ENCODE measurements around the gene GAB2. TPM values are rescaled to one million over a fixed set of nuclear protein-coding genes. Genes with fewer than 3 reads are reported as not detected.

Gene GAB2
- total RNA-seq, 4 donors from 2014 or later, result 22.5 to 32.8 (median 30.1) TPM

GRCh38 chr11:78432058-78432515 is 14.5 kb upstream of the GAB2 start:
- TF ChIP-seq POLR2A (IDR thresholded peaks at IDR 0.05), result no peak
- TF ChIP-seq CTCF (IDR thresholded peaks at IDR 0.05), result no peak
- intact Hi-C loops (cut with DNase I; ENCODE audit: low total_unique reads), result no loop called here
- DNase-seq (ENCODE audit: low spot score in 2 of 2), result no peak
- 83 to 84% methylated on average over 4 of the region's 4 CpGs for WGBS, 2 donors
- H3K4me3 ChIP-seq (ENCODE audit: low read depth, poor library complexity, severe bottlenecking), result no peak overlapping the region

DNA sequence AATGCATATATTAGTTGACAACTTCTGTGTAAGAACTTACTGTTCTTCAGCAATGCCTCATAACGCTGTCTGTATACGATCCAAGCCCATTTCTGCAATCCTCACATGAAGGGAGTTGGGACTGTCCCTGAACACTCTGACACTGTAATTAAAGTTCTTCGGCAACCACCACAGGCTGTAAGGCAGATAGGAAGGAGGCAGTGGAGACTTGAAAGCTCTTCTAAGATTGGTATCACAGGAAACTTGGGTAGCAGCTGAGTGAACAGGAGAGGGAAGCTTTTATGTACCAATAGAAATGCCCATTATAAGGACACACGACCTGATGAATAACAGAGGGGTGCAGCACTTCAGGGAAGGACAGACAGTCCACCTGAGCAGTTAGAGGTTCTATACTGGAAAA is 12.0 kb upstream of the GAB2 start:
- H3K4me3 ChIP-seq (ENCODE audit: low read depth, poor library complexity, severe bottlenecking), result no peak overlapping the region
- TF ChIP-seq POLR2A (IDR thresholded peaks at IDR 0.05) (no peak), CTCF (IDR thresholded peaks at IDR 0.05) (no peak)
- intact Hi-C loops (cut with DNase I; ENCODE audit: low total_unique reads), result no loop called here
- 58 to 74% methylated on average over 4 of the region's 4 CpGs for WGBS, 2 donors
- DNase-seq (ENCODE audit: low spot score in 2 of 2), result no peak

DNA sequence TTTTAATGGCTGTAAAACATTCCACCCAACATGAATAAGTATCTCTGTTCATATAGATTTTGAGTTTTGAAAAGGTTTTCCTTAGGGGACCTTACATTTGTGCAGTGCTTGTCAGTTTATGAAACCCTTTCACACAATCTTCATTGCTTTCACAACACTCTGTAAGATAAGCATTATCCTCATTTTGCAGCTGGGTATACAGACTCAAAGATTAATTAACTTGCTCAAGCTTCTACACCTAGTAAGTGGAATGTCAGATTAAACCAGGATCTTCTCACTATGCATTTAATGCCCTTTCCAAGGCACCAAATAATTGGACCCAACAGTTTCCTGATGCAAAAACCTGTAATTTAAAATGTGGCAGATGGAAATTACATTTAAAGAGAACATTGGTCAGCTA is 11.6 kb upstream of the GAB2 start:
- intact Hi-C loops (cut with DNase I; ENCODE audit: low total_unique reads), result no loop called here
- TF ChIP-seq POLR2A (IDR thresholded peaks at IDR 0.05) (no peak), CTCF (IDR thresholded peaks at IDR 0.05) (no peak)

DNA sequence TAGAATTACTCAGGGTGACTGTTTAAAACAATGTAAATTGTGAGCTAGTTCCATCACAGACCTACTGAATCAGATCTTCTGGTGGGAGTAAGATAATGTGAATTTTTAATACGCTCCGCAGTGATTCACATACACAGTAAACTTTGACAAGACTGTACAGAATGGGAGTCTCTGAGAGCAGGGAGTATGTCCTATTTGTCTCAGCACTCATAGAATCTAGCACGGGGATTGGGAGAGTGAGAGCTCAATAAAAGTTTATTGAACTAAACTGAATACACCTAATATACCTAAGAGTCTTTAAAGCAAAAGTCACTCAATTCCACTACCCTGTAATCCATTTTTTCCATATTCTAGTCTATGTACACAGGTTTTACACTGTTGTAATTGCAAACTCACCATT is 11.2 kb upstream of the GAB2 start:
- no peak overlapping the region for H3K4me3 ChIP-seq (ENCODE audit: low read depth, poor library complexity, severe bottlenecking)
- intact Hi-C loops (cut with DNase I; ENCODE audit: low total_unique reads), result no loop called here
- DNase-seq (ENCODE audit: low spot score in 2 of 2), result no peak
- no peak for TF ChIP-seq CTCF (IDR thresholded peaks at IDR 0.05)
- no peak for TF ChIP-seq POLR2A (IDR thresholded peaks at IDR 0.05)
- 84 to 95% methylated on average over 3 of the region's 3 CpGs for WGBS, 2 donors

More for the DNA sequence above, 11.6 kb upstream of the GAB2 start:
- H3K4me3 ChIP-seq (ENCODE audit: low read depth, poor library complexity, severe bottlenecking), result no peak overlapping the region
- DNase-seq (ENCODE audit: low spot score in 2 of 2), result no peak

- no peak for DNase-seq (ENCODE audit: low spot score in 2 of 2)
- no peak overlapping the region for H3K4me3 ChIP-seq (ENCODE audit: low read depth, poor library complexity, severe bottlenecking)
- TF ChIP-seq CTCF (IDR thresholded peaks at IDR 0.05), result no peak
- TF ChIP-seq POLR2A (IDR thresholded peaks at IDR 0.05), result no peak
- intact Hi-C loops (cut with DNase I; ENCODE audit: low total_unique reads), result no loop called here
Observed at GRCh38 chr11:78428266-78428636, 10.6 kb upstream of the GAB2 start.

GRCh38 chr11:78427615-78428265 is 10.1 kb upstream of the GAB2 start:
- 65 to 76% methylated on average over 11 of the region's 11 CpGs for WGBS, 2 donors
- H3K4me3 ChIP-seq (ENCODE audit: low read depth, poor library complexity, severe bottlenecking), result no peak overlapping the region
- DNase-seq (ENCODE audit: low spot score in 2 of 2), result no peak
- intact Hi-C loops (cut with DNase I; ENCODE audit: low total_unique reads), result no loop called here
- TF ChIP-seq CTCF (IDR thresholded peaks at IDR 0.05) (no peak), POLR2A (IDR thresholded peaks at IDR 0.05) (no peak)

Data from lower leg skin (tissue), 4 donors.